PC-3 (cell line): ENCODE data around the gene MMRN2. TPM values are rescaled to one million over a fixed set of nuclear protein-coding genes. Genes with fewer than 3 reads are reported as not detected.

ENCODE experiments used
- ATAC-seq: fragments of 200-7000 bp; cut with Tn5 transposase; 2 replicates; pipeline ENCODE4 v1.9.1; 2020; ENCODE audit warnings: mild to moderate bottlenecking, moderate library complexity
- BruUV-seq: library from RNA; stranded (reverse); fragments of 400-500 nt; replicated peaks from 2 replicates; lab custom pipeline; 2021; lab: Mats Ljungman, UMichigan
- CTCF ChIA-PET: fragments of 300-600 bp; sonication (Branson Sonifier 250); formaldehyde crosslinking; loops from one replicate; lab custom pipeline; 2022; ENCODE audit warnings: antibody characterized with exemption; lab: Charles Lee
- POLR2A ChIA-PET: fragments of 300-600 bp; sonication (Branson Sonifier 250); formaldehyde crosslinking; loops from one replicate; lab custom pipeline; 2022; ENCODE audit warnings: antibody characterized with exemption; ENCODE audit not compliant: unreplicated experiment; lab: Charles Lee
- DNase-seq: peaks from one replicate; pipeline ENCODE4 v3.0.0-alpha.2; 2015
- H2AFZ ChIP-seq: fragments of 300-600 bp; sonication (generic); 2 replicates; pipeline ENCODE4 v1.6.0; 2016; ENCODE audit warnings: antibody characterized with exemption, low read length
- H3F3A ChIP-seq: fragments of 300-600 bp; sonication (generic); one replicate; pipeline ENCODE4 v1.6.0; 2017; ENCODE audit warnings: antibody characterized with exemption, low read length, control low read depth, mild to moderate bottlenecking; ENCODE audit not compliant: unreplicated experiment
- H3K27ac ChIP-seq: fragments of 300-600 bp; sonication (generic); 2 replicates; pipeline ENCODE4 v1.5.1; 2016; ENCODE audit warnings: mild to moderate bottlenecking, low read length
- H3K27me3 ChIP-seq: fragments of 300-600 bp; sonication (generic); 2 replicates; pipeline ENCODE4 v1.6.1; 2016; ENCODE audit warnings: low read length, mixed read lengths
- H3K36me3 ChIP-seq: fragments of 300-600 bp; sonication (generic); 2 replicates; pipeline ENCODE4 v1.6.1; 2016; ENCODE audit warnings: low read depth, mixed run types, low read length, mixed read lengths
- H3K4me1 ChIP-seq: fragments of 300-600 bp; sonication (generic); 2 replicates; pipeline ENCODE4 v1.5.1; 2016; ENCODE audit warnings: low read length; ENCODE audit not compliant: insufficient read depth
- H3K4me2 ChIP-seq: fragments of 300-600 bp; sonication (generic); 2 replicates; pipeline ENCODE4 v1.6.0; 2016; ENCODE audit warnings: low read length
- H3K4me3 ChIP-seq: fragments of 300-600 bp; sonication (generic); 2 replicates; pipeline ENCODE4 v1.5.1; 2016; ENCODE audit warnings: mild to moderate bottlenecking, low read length, mixed read lengths
- H3K79me2 ChIP-seq: fragments of 300-600 bp; sonication (generic); 2 replicates; pipeline ENCODE4 v1.6.1; 2017; ENCODE audit warnings: low read length, mixed read lengths
- H3K9ac ChIP-seq: fragments of 300-600 bp; sonication (generic); 2 replicates; pipeline ENCODE4 v1.6.0; 2016; ENCODE audit warnings: mild to moderate bottlenecking, low read length
- H3K9me2 ChIP-seq: fragments of 300-600 bp; sonication (generic); replicated peaks from 2 replicates; pipeline ENCODE4 v1.6.1; 2016; ENCODE audit warnings: mixed run types, low read length, mixed read lengths
- H3K9me3 ChIP-seq: fragments of 300-600 bp; sonication (generic); 2 replicates; pipeline ENCODE4 v1.6.1; 2016; ENCODE audit warnings: low read length, mixed read lengths
- H4K20me1 ChIP-seq: fragments of 300-600 bp; sonication (generic); 2 replicates; pipeline ENCODE4 v1.6.1; 2016; ENCODE audit warnings: low read length, mixed read lengths
- CTCF ChIP-seq: fragments of 300-600 bp; sonication (generic); conservative IDR thresholded peaks from 2 replicates; pipeline ENCODE4 v1.5.1; 2017; ENCODE audit warnings: antibody characterized with exemption, low read depth, mild to moderate bottlenecking, low read length
- EZH2 ChIP-seq: fragments of 300-600 bp; sonication (generic); IDR thresholded peaks from one replicate; pipeline ENCODE4 v1.6.1; 2017; ENCODE audit warnings: antibody characterized with exemption, mild to moderate bottlenecking, low read length; ENCODE audit not compliant: unreplicated experiment
- EZH2phosphoT487 ChIP-seq: fragments of 300-600 bp; sonication (generic); IDR thresholded peaks from 2 replicates; pipeline ENCODE4 v1.6.1; 2018; ENCODE audit warnings: mild to moderate bottlenecking, antibody characterized with exemption, low read length, borderline replicate concordance
- intact Hi-C: fragments of 100-400 bp; cut with micrococcal nuclease; formaldehyde crosslinking; loops from 2 replicates; pipeline ENCODE4 v1.9.0; 2023
- total RNA-seq: library from RNA; depleted of rRNA; stranded (reverse); fragments of >200 nt; gene quantifications from 2 replicates; pipeline ENCODE4 v1.2.3, GENCODE V29; 2014

MMRN2 gene
- total RNA-seq, 1 experiment from 2014 or later: 1.9 TPM

GRCh38 chr10:86972613-86973380 is 15.4 kb upstream of the MMRN2 start:
- H3K9ac ChIP-seq: no peak overlapping the region
- H3K27ac ChIP-seq: peak overlapping the region; percentile 94
- no peaks in the 10 kb centered on the region for H3K27me3 ChIP-seq
- TF ChIP-seq CTCF: no peak
- no peak for TF ChIP-seq EZH2
- no peak for TF ChIP-seq EZH2phosphoT487
- ChIA-PET CTCF (no interaction called here), POLR2A (no interaction called here)
- H3K9me3 ChIP-seq: no peaks in the 10 kb centered on the region
- H3K4me1 ChIP-seq: peaks cover 52% of the 10 kb centered on the region
- no peak overlapping the region for H2AFZ ChIP-seq
- DNase-seq (no peak), ATAC-seq (no peak)
- no peaks in the 10 kb centered on the region for H3K36me3 ChIP-seq
- no peak overlapping the region for H3K4me3 ChIP-seq
- intact Hi-C loops: no loop called here
- peaks cover 5% of the 10 kb centered on the region; the same call in 1 of the 2 replicates for H4K20me1 ChIP-seq
- peaks cover 30% of the 10 kb centered on the region for H3K79me2 ChIP-seq
- H3K9me2 ChIP-seq: no peaks in the 10 kb centered on the region
- no peaks in the 10 kb centered on the region for H3F3A ChIP-seq
- H3K4me2 ChIP-seq: peak overlapping the region; percentile 90
- no TSS peak for BruUV-seq

DNA sequence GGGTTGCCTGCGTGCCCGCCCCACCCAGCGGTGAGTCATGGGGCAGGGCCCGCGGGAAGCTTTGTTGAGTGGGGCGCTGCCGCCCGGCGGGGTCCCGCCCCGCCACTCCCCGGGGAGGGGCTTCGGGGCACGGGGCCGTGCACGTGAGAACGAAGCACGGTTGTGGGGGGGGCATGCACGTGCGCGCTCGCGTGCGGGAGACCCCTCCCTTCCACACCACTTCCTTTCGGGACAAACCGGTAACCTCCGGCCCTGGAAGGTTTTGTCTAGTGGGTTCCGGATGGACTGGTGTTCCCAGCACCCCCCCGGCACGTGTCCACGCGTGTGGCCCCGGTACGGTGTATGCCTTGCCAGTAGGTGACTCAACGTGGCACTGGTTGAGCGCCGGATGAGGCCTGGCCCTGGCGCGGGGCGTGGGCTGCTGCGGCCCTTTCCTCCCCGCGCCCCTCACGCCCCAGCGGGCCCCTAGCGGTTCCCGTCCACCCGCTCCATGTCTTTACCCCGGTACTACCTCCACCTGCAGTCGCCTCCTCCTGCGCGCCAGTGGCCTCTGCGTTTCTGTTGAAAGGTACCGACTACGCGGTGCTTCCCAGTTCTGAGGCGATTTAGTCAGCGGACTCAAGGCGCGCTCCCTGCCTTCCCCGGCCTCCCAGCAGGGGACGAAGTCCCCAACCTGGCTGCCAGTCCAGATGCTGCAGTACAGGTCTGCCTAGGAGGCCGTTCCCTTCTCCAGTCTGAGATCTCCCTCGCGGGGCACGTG is 14.0 kb upstream of the MMRN2 start:
- Histone ChIP-seq H3K9ac (peak overlapping the region; percentile 92), H3K9me2 (no peaks in the 10 kb centered on the region), H3K27me3 (no peaks in the 10 kb centered on the region), H3K79me2 (peaks cover 32% of the 10 kb centered on the region), H4K20me1 (peaks cover 5% of the 10 kb centered on the region; the same call in 1 of the 2 replicates), H3F3A (no peaks in the 10 kb centered on the region), H3K36me3 (no peaks in the 10 kb centered on the region), H2AFZ (peak overlapping the region; percentile 44; the same call in 1 of the 2 replicates), H3K27ac (peak overlapping the region; percentile 94), H3K4me3 (peak overlapping the region; percentile 71), H3K9me3 (no peaks in the 10 kb centered on the region), H3K4me2 (peak overlapping the region; percentile 90), H3K4me1 (peaks cover 64% of the 10 kb centered on the region)
- ATAC-seq: peak; percentile 39
- POLR2A ChIA-PET: interaction anchor here (0.6 to 1.2 kb wide), 3 partner anchors 113 to 189 kb away, joined by 3 to 4 read pairs (median 3); no protein-coding TSS in a partner anchor
- TSS peak; percentile 14 for BruUV-seq
- DNase-seq: peak; percentile 87
- intact Hi-C loops: loop anchor here (1.0 kb wide), 1 partner anchor 122 kb away; no protein-coding TSS in a partner anchor
- CTCF ChIA-PET: interaction anchor here (0.6 kb wide), 1 partner anchor 107 kb away, joined by 3 read pairs; no protein-coding TSS in a partner anchor
- TF ChIP-seq EZH2phosphoT487 (peak; percentile 98), EZH2 (no peak), CTCF (0 out of 2 replicates have a peak, but pooled peaks have one; percentile 8)
